DND-41 (cell line): ENCODE measurements around the gene ZNF19.

Experiments used
- CTCF ChIP-seq: IDR thresholded peaks from 2 replicates; pipeline ENCODE4 v1.5.1; 2012; ENCODE audit warnings: borderline replicate concordance, low read length, moderate library complexity, mild to moderate bottlenecking; ENCODE audit not compliant: poor library complexity, severe bottlenecking; ENCODE audit errors: extremely low read depth
- EZH2 ChIP-seq: IDR thresholded peaks from 3 replicates; pipeline ENCODE4 v1.6.1; 2012; ENCODE audit warnings: borderline replicate concordance, low read depth, mild to moderate bottlenecking, moderate library complexity, low read length, inconsistent platforms; ENCODE audit not compliant: severe bottlenecking

- TF ChIP-seq CTCF, result no peak
- no peak for TF ChIP-seq EZH2
Observed at GRCh38 chr16:71428883-71429282, 60.2 kb downstream of the ZNF19 start.
